Breast epithelium (tissue), 4 donors: ENCODE measurements around the gene GALNT10. TPM values are rescaled to one million over a fixed set of nuclear protein-coding genes. Genes with fewer than 3 reads are reported as not detected.

Experiments used
- DNase-seq, 2 donors: peaks; one replicate each; pipeline ENCODE4 v3.0.0-alpha.2; 2019; ENCODE audit warnings: low spot score in 2 of 2
- H3K27ac ChIP-seq, 2 donors: fragments of 200-600 bp; sonication (generic) in 1 of 2; one replicate each; pipeline ENCODE4 v1.5.1; 2016 to 2019; ENCODE audit warnings: mild to moderate bottlenecking in 1 of 2
- H3K27me3 ChIP-seq, 2 donors: fragments of 200-600 bp; sonication (generic) in 1 of 2; one replicate each; pipeline versions ENCODE4 v1.5.1 to v1.6.0; 2017 to 2019; ENCODE audit warnings: control low read depth in 1 of 2, mild to moderate bottlenecking in 1 of 2
- H3K36me3 ChIP-seq: fragments of 200-600 bp; one replicate; pipeline ENCODE4 v1.5.1; 2019
- H3K4me1 ChIP-seq, 2 donors: fragments of 200-600 bp; sonication (generic); one replicate each; pipeline ENCODE4 v1.5.1; 2016 to 2019; ENCODE audit warnings: control low read depth in 1 of 2
- H3K4me3 ChIP-seq, 3 donors: fragments of 200-600 bp; sonication (generic); 1 replicate in 2 of 3; 2 replicates in 1 of 3; pipeline ENCODE4 v1.5.1; 2016 to 2019; ENCODE audit warnings: mild to moderate bottlenecking in 3 of 3, moderate library complexity in 2 of 3
- H3K9me3 ChIP-seq, 2 donors: fragments of 200-600 bp; sonication (generic) in 1 of 2; one replicate each; pipeline ENCODE4 v1.5.1; 2016 to 2019; ENCODE audit warnings: control low read depth in 1 of 2
- POLR2A ChIP-seq: fragments of 450-650 bp; IDR thresholded peaks from one replicate; pipeline ENCODE4 v1.6.1; 2016; ENCODE audit warnings: antibody characterized with exemption, mild to moderate bottlenecking, moderate library complexity
- POLR2AphosphoS5 ChIP-seq, 3 donors: sonication (generic); formaldehyde crosslinking; IDR thresholded peaks; one replicate each; pipeline ENCODE4 v1.6.1; 2017; ENCODE audit warnings: antibody characterized with exemption in 3 of 3
- intact Hi-C: fragments of 100-400 bp; cut with DNase I; formaldehyde crosslinking; loops from one replicate; pipeline ENCODE4 v1.15.1; 2023; ENCODE audit warnings: low total_unique reads
- total RNA-seq, 3 donors: library from RNA; depleted of rRNA; stranded (reverse); fragments of >200 nt; gene quantifications; one replicate each; pipeline ENCODE4 v1.1.0, GENCODE V29; 2016
- TF ChIP-seq, protein P1 (sequence below), 3 donors: fragments of 450-650 bp; IDR thresholded peaks; one replicate each; pipeline ENCODE4 v1.5.1; 2016 to 2017; ENCODE audit warnings: antibody characterized with exemption in 3 of 3, mild to moderate bottlenecking in 3 of 3, moderate library complexity in 3 of 3

Gene GALNT10
- total RNA-seq, 3 donors from 2014 or later, result 32.8 to 67.2 (median 34.1) TPM

DNA sequence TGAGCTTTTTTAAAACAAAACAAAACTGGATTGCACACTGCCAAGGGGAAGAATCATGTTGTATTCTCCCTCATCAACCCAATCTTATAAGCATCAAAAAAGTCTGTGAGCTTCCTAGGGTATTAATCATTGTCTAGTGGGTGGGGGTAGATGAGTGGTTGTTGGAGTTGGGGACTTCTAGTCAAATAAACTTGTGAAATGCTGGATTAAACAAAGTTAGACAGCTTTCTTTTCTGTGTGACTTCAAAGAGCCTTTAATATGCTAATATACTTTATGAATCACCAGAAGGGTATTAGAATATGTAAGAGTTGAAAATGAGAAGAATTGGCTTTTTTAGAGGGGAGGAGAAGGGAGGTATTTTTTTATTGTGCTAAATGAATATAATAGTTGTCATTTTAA is 87.7 kb downstream of the GALNT10 start:
- no peak overlapping the region for H3K27ac ChIP-seq
- no peaks in the 10 kb centered on the region for H3K27me3 ChIP-seq
- H3K4me3 ChIP-seq, result no peak overlapping the region
- intact Hi-C loops, result no loop called here
- no peak for TF ChIP-seq POLR2A
- TF ChIP-seq, protein P1, sequence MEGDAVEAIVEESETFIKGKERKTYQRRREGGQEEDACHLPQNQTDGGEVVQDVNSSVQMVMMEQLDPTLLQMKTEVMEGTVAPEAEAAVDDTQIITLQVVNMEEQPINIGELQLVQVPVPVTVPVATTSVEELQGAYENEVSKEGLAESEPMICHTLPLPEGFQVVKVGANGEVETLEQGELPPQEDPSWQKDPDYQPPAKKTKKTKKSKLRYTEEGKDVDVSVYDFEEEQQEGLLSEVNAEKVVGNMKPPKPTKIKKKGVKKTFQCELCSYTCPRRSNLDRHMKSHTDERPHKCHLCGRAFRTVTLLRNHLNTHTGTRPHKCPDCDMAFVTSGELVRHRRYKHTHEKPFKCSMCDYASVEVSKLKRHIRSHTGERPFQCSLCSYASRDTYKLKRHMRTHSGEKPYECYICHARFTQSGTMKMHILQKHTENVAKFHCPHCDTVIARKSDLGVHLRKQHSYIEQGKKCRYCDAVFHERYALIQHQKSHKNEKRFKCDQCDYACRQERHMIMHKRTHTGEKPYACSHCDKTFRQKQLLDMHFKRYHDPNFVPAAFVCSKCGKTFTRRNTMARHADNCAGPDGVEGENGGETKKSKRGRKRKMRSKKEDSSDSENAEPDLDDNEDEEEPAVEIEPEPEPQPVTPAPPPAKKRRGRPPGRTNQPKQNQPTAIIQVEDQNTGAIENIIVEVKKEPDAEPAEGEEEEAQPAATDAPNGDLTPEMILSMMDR (IDR thresholded peaks at IDR 0.05), result no peak
- no peak for TF ChIP-seq POLR2AphosphoS5 (IDR thresholded peaks at IDR 0.05)
- no peaks in the 10 kb centered on the region for H3K4me1 ChIP-seq
- H3K36me3 ChIP-seq, result no peaks in the 10 kb centered on the region
- no peaks in the 10 kb centered on the region for H3K9me3 ChIP-seq
- DNase-seq, result no peak

GRCh38 chr5:154278908-154279307 is 88.4 kb downstream of the GALNT10 start:
- Histone ChIP-seq H3K36me3 (no peaks in the 10 kb centered on the region), H3K27ac (no peak overlapping the region), H3K27me3 (no peaks in the 10 kb centered on the region), H3K4me1 (no peaks in the 10 kb centered on the region), H3K4me3 (no peak overlapping the region), H3K9me3 (no peaks in the 10 kb centered on the region)
- TF ChIP-seq POLR2AphosphoS5 (IDR thresholded peaks at IDR 0.05), result no peak
- TF ChIP-seq, protein P1 (IDR thresholded peaks at IDR 0.05), result no peak
- TF ChIP-seq POLR2A, result no peak
- intact Hi-C loops, result no loop called here
- DNase-seq, result no peak

GRCh38 chr5:154284433-154284832 is 93.9 kb downstream of the GALNT10 start:
- TF ChIP-seq, protein P1 (IDR thresholded peaks at IDR 0.05), result no peak
- TF ChIP-seq POLR2AphosphoS5 (IDR thresholded peaks at IDR 0.05) (no peak), POLR2A (no peak)
- no peak overlapping the region for H3K4me3 ChIP-seq
- no peak overlapping the region for H3K27ac ChIP-seq
- no peaks in the 10 kb centered on the region for H3K4me1 ChIP-seq
- DNase-seq, result no peak
- H3K9me3 ChIP-seq, result no peaks in the 10 kb centered on the region
- intact Hi-C loops, result no loop called here
- H3K27me3 ChIP-seq, result no peaks in the 10 kb centered on the region
- no peaks in the 10 kb centered on the region for H3K36me3 ChIP-seq

GRCh38 chr5:154285661-154286408 is 95.3 kb downstream of the GALNT10 start:
- peak overlapping the region; percentile 35 to 77 for H3K27ac ChIP-seq
- intact Hi-C loops, result no loop called here
- H3K36me3 ChIP-seq, result no peaks in the 10 kb centered on the region
- H3K27me3 ChIP-seq, result no peaks in the 10 kb centered on the region
- no peak overlapping the region for H3K4me3 ChIP-seq
- DNase-seq, result no peak
- no peaks in the 10 kb centered on the region for H3K9me3 ChIP-seq
- TF ChIP-seq, protein P1 (IDR thresholded peaks at IDR 0.05), result no peak
- TF ChIP-seq POLR2AphosphoS5 (IDR thresholded peaks at IDR 0.05), result no peak
- no peak for TF ChIP-seq POLR2A
- H3K4me1 ChIP-seq, result no peaks in the 10 kb centered on the region

DNA sequence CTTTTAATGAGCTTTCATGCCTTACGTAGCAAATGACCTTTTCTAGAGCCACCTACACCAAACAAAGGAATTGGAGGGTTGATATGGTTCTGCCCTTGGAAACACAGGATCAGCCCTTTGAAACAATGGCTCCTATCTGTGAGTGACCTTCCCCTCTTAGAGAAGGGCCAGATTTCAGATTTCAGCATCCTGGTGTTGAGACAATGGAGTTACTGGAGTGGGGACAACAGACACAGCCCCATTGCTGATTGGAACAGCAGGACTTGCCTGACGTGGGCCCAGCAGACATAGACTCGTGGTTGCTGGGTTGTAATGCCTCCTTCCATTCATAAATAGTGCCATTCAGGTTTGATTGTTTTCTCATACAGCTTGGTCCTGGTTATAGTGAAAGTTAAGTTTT is 96.0 kb downstream of the GALNT10 start:
- Histone ChIP-seq H3K27ac (peak overlapping the region; percentile 77 to 85), H3K36me3 (no peaks in the 10 kb centered on the region), H3K27me3 (no peaks in the 10 kb centered on the region), H3K4me1 (no peaks in the 10 kb centered on the region), H3K9me3 (no peaks in the 10 kb centered on the region), H3K4me3 (no peak overlapping the region)
- intact Hi-C loops, result no loop called here
- no peak for TF ChIP-seq POLR2AphosphoS5 (IDR thresholded peaks at IDR 0.05)
- TF ChIP-seq POLR2A, result no peak
- TF ChIP-seq, protein P1 (IDR thresholded peaks at IDR 0.05), result no peak
- DNase-seq, result no peak
